ENCODE data around the gene ZNF503. TPM values are rescaled to one million over a fixed set of nuclear protein-coding genes. Genes with fewer than 3 reads are reported as not detected.

Gene ZNF503
- total and polyA plus RNA-seq, 2 of the 8 experiments (the other 6 are each of a cell fraction or from before 2014, with no cell fraction given): 0.03 to 0.13 TPM

- TF ChIP-seq RNF2 (IDR thresholded peaks at IDR 0.05; ENCODE audit: borderline replicate concordance, low read depth, low read length, missing control alignments, poor library complexity, severe bottlenecking) (no peak), CHD1 (IDR thresholded peaks at IDR 0.05; ENCODE audit: low read depth, low read length) (no peak), JUND (IDR thresholded peaks at IDR 0.05; ENCODE audit: low read length) (no peak)
These were observed 36.7 kb upstream of the ZNF503 start (continued) for GRCh38 chr10:75438275-75438674.
